Right atrium auricular region (tissue), 2 donors: Measurements from ENCODE around the gene MLLT11. TPM values are rescaled to one million over a fixed set of nuclear protein-coding genes. Genes with fewer than 3 reads are reported as not detected.
A peak's percentile ranks its signal among the peaks of the same experiment; 100 is the strongest.

Source experiments
- DNase-seq: peaks from one replicate; pipeline ENCODE4 v3.0.0-alpha.2; 2019; ENCODE audit warnings: low spot score
- H3K27ac ChIP-seq, 2 donors: fragments of 200-600 bp; sonication (generic); 1 replicate in 1 of 2; 2 replicates in 1 of 2; pipeline ENCODE4 v1.5.1; 2016 to 2019
- H3K27me3 ChIP-seq, 2 donors: fragments of 200-600 bp; sonication (generic); one replicate each; pipeline versions ENCODE4 v1.5.1 to v1.6.0; 2017 to 2019
- H3K36me3 ChIP-seq: fragments of 200-600 bp; sonication (generic); one replicate; pipeline ENCODE4 v1.5.1; 2016
- H3K4me1 ChIP-seq, 2 donors: fragments of 200-600 bp; sonication (generic); one replicate each; pipeline versions ENCODE4 v1.5.1 to v1.6.0; 2017 to 2019
- H3K4me3 ChIP-seq, 2 donors: fragments of 200-600 bp; sonication (generic); 1 replicate in 1 of 2; 2 replicates in 1 of 2; pipeline ENCODE4 v1.5.1; 2017 to 2019; ENCODE audit warnings: mild to moderate bottlenecking in 1 of 2, moderate library complexity in 1 of 2
- H3K9me3 ChIP-seq, 2 donors: fragments of 200-600 bp; sonication (generic); one replicate each; pipeline ENCODE4 v1.5.1; 2019
- CTCF ChIP-seq, 2 donors: fragments of 200-600 bp; sonication (generic); IDR thresholded peaks; one replicate each; pipeline ENCODE4 v1.5.1; 2019; ENCODE audit warnings: antibody characterized with exemption in 2 of 2
- total RNA-seq, 2 donors: library from RNA; depleted of rRNA; stranded (reverse); fragments of >200 nt; gene quantifications; one replicate each; pipeline ENCODE4 v1.1.0, GENCODE V29; 2016

MLLT11 gene
- total RNA-seq, 2 donors from 2014 or later = 3.5 to 10.9 TPM

- Histone ChIP-seq H3K9me3 (no peaks in the 10 kb centered on the region), H3K27ac (no peak overlapping the region), H3K36me3 (peaks cover 51% of the 10 kb centered on the region), H3K4me1 (peaks cover 0 to 25% of the 10 kb centered on the region in 2 donors), H3K4me3 (no peak overlapping the region), H3K27me3 (no peaks in the 10 kb centered on the region)
- no peak for TF ChIP-seq CTCF (IDR thresholded peaks at IDR 0.05)
- DNase-seq = no peak
These were observed 33.7 kb upstream of the MLLT11 start for GRCh38 chr1:151026460-151026859.

GRCh38 chr1:151032164-151032563 is 28.0 kb upstream of the MLLT11 start:
- peaks cover 63% of the 10 kb centered on the region for H3K36me3 ChIP-seq
- no peaks in the 10 kb centered on the region for H3K9me3 ChIP-seq
- H3K27me3 ChIP-seq = no peaks in the 10 kb centered on the region
- no peak for TF ChIP-seq CTCF (IDR thresholded peaks at IDR 0.05)
- H3K4me3 ChIP-seq = no peak overlapping the region
- H3K4me1 ChIP-seq = peaks cover 0 to 7% of the 10 kb centered on the region in 2 donors
- no peak overlapping the region for H3K27ac ChIP-seq
- DNase-seq = no peak

GRCh38 chr1:151035167-151035566 is 25.0 kb upstream of the MLLT11 start:
- Histone ChIP-seq H3K4me1 (peaks cover 0 to 11% of the 10 kb centered on the region in 2 donors), H3K27me3 (no peaks in the 10 kb centered on the region), H3K4me3 (no peak overlapping the region), H3K9me3 (no peaks in the 10 kb centered on the region), H3K36me3 (peaks cover 44% of the 10 kb centered on the region), H3K27ac (peak overlapping the region in 1 of 2 donors; percentile 66)
- TF ChIP-seq CTCF (IDR thresholded peaks at IDR 0.05) = no peak
- no peak for DNase-seq

- no peak within 1 kb of the TSS for H3K4me3 ChIP-seq
- no peak for DNase-seq
- peaks cover 32% of the 10 kb centered on the region for H3K36me3 ChIP-seq
- H3K27ac ChIP-seq = peak within 1 kb of the TSS in 1 of 2 donors; percentile 66
- H3K27me3 ChIP-seq = no peaks in the 10 kb centered on the region
- peaks cover 0 to 11% of the 10 kb centered on the region in 2 donors for H3K4me1 ChIP-seq
- H3K9me3 ChIP-seq = no peaks in the 10 kb centered on the region
- TF ChIP-seq CTCF (IDR thresholded peaks at IDR 0.05) = no peak
These were observed 23.8 kb upstream of the MLLT11 start, which contains the start of gene BNIPL for GRCh38 chr1:151036356-151036755. Gene BNIPL, plus strand, starts transcription at chr1:151036586. Its CDS starts 140 bp downstream, at chr1:151036726.

GRCh38 chr1:151037032-151037431 is 23.2 kb upstream of the MLLT11 start:
- Histone ChIP-seq H3K36me3 (peaks cover 25% of the 10 kb centered on the region), H3K27ac (no peak overlapping the region), H3K4me3 (no peak overlapping the region), H3K27me3 (no peaks in the 10 kb centered on the region), H3K4me1 (peaks cover 0 to 11% of the 10 kb centered on the region in 2 donors), H3K9me3 (no peaks in the 10 kb centered on the region)
- DNase-seq = no peak
- no peak for TF ChIP-seq CTCF (IDR thresholded peaks at IDR 0.05)

GRCh38 chr1:151039521-151039920 is 20.7 kb upstream of the MLLT11 start:
- Histone ChIP-seq H3K4me1 (peaks cover 0 to 10% of the 10 kb centered on the region in 2 donors), H3K27me3 (no peaks in the 10 kb centered on the region), H3K4me3 (no peak overlapping the region), H3K27ac (no peak overlapping the region), H3K9me3 (no peaks in the 10 kb centered on the region), H3K36me3 (peaks cover 17% of the 10 kb centered on the region)
- DNase-seq = no peak
- TF ChIP-seq CTCF (IDR thresholded peaks at IDR 0.05) = no peak
